Peyer's patch (tissue), 4 donors: ENCODE measurements around the gene GMFB. TPM values are rescaled to one million over a fixed set of nuclear protein-coding genes. Genes with fewer than 3 reads are reported as not detected.

Experiments
- DNase-seq, 3 donors: peaks; one replicate each; pipeline ENCODE4 v3.0.0-alpha.2; 2017 to 2019
- H3K27ac ChIP-seq, 4 donors: fragments of 200-600 bp; sonication (generic); one replicate each; pipeline ENCODE4 v1.5.1; 2016 to 2019
- H3K27me3 ChIP-seq, 2 donors: fragments of 200-600 bp; sonication (generic); one replicate each; pipeline ENCODE4 v1.5.1; 2019
- H3K36me3 ChIP-seq, 3 donors: fragments of 200-600 bp; sonication (generic); one replicate each; pipeline ENCODE4 v1.5.1; 2016 to 2019
- H3K4me1 ChIP-seq, 4 donors: fragments of 200-600 bp; sonication (generic); one replicate each; pipeline ENCODE4 v1.5.1; 2016 to 2019
- H3K4me3 ChIP-seq, 4 donors: fragments of 200-600 bp; sonication (generic); 1 replicate in 3 of 4; 2 replicates in 1 of 4; pipeline ENCODE4 v1.5.1; 2016 to 2019; ENCODE audit warnings: mild to moderate bottlenecking in 1 of 4
- H3K9me3 ChIP-seq, 4 donors: fragments of 200-600 bp; sonication (generic); one replicate each; pipeline ENCODE4 v1.5.1; 2016 to 2019; ENCODE audit warnings: mild to moderate bottlenecking in 1 of 4
- POLR2A ChIP-seq, 2 donors: fragments of 450-650 bp; IDR thresholded peaks; one replicate each; pipeline ENCODE4 v1.5.1; 2017; ENCODE audit warnings: antibody characterized with exemption in 2 of 2, mild to moderate bottlenecking in 2 of 2, moderate library complexity in 2 of 2
- total RNA-seq, 4 donors: library from RNA; depleted of rRNA; stranded (reverse); fragments of >200 nt; gene quantifications; one replicate each; pipeline ENCODE4 v1.1.0, GENCODE V29; 2016
- TF ChIP-seq, protein P1 (sequence below), 6 experiments: fragments of 450-650 bp in 4 of 6; fragments of 200-600 bp in 2 of 6; sonication (generic) in 1 of 6; IDR thresholded peaks; one replicate each; pipeline ENCODE4 v1.5.1; 2017 to 2019; ENCODE audit warnings: antibody characterized with exemption in 6 of 6, mild to moderate bottlenecking in 3 of 6, moderate library complexity in 1 of 6

The GMFB gene
- total RNA-seq, 4 donors from 2014 or later, result 35.5 to 60.9 (median 41.3) TPM

GRCh38 chr14:54533100-54533499 lies 44.3 kb upstream of the GMFB start:
- Histone ChIP-seq H3K9me3 (no peaks in the 10 kb centered on the region), H3K27me3 (no peaks in the 10 kb centered on the region), H3K4me3 (no peak overlapping the region), H3K36me3 (peaks cover 0 to 2% (median 0%) of the 10 kb centered on the region in 3 donors), H3K4me1 (no peaks in the 10 kb centered on the region), H3K27ac (no peak overlapping the region)
- TF ChIP-seq, protein P1, sequence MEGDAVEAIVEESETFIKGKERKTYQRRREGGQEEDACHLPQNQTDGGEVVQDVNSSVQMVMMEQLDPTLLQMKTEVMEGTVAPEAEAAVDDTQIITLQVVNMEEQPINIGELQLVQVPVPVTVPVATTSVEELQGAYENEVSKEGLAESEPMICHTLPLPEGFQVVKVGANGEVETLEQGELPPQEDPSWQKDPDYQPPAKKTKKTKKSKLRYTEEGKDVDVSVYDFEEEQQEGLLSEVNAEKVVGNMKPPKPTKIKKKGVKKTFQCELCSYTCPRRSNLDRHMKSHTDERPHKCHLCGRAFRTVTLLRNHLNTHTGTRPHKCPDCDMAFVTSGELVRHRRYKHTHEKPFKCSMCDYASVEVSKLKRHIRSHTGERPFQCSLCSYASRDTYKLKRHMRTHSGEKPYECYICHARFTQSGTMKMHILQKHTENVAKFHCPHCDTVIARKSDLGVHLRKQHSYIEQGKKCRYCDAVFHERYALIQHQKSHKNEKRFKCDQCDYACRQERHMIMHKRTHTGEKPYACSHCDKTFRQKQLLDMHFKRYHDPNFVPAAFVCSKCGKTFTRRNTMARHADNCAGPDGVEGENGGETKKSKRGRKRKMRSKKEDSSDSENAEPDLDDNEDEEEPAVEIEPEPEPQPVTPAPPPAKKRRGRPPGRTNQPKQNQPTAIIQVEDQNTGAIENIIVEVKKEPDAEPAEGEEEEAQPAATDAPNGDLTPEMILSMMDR (IDR thresholded peaks at IDR 0.05), result no peak
- TF ChIP-seq POLR2A (IDR thresholded peaks at IDR 0.05), result no peak
- DNase-seq, result no peak

- H3K4me1 ChIP-seq, result no peaks in the 10 kb centered on the region
- no peak for TF ChIP-seq POLR2A (IDR thresholded peaks at IDR 0.05)
- TF ChIP-seq, protein P1 (IDR thresholded peaks at IDR 0.05), result no peak
- DNase-seq, result no peak
- no peaks in the 10 kb centered on the region for H3K36me3 ChIP-seq
- H3K27ac ChIP-seq, result no peak overlapping the region
- H3K9me3 ChIP-seq, result no peaks in the 10 kb centered on the region
- H3K4me3 ChIP-seq, result no peak overlapping the region
- no peaks in the 10 kb centered on the region for H3K27me3 ChIP-seq
These were observed 43.6 kb upstream of the GMFB start for GRCh38 chr14:54532111-54533012.

- Histone ChIP-seq H3K4me3 (no peak overlapping the region), H3K27me3 (no peaks in the 10 kb centered on the region), H3K4me1 (no peaks in the 10 kb centered on the region), H3K36me3 (peaks cover 0 to 5% (median 0%) of the 10 kb centered on the region in 3 donors), H3K9me3 (no peaks in the 10 kb centered on the region), H3K27ac (no peak overlapping the region)
- DNase-seq, result no peak
- TF ChIP-seq POLR2A (IDR thresholded peaks at IDR 0.05), result no peak
- TF ChIP-seq, protein P1 (IDR thresholded peaks at IDR 0.05), result no peak
These were observed 41.0 kb upstream of the GMFB start for GRCh38 chr14:54529811-54530210.

DNA sequence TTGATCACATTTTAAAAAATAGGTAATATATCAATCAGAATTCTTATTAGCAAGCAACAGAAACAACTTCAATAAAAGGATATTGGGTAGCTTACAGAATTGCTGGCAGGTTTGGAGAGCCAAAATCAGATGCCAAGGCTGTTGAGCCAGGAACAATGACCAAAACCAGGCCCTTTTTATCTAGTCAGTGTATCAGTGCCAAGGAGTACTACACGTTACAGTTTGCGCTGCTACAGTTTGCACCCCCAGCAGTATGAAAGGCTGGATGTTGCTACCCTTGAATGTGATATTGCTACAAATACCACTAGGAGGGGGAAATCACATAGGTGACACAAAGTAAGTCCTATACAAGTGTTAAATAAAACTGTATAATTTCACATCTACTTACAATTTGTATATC lies 40.2 kb upstream of the GMFB start:
- Histone ChIP-seq H3K27ac (no peak overlapping the region), H3K27me3 (no peaks in the 10 kb centered on the region), H3K4me3 (no peak overlapping the region), H3K9me3 (no peaks in the 10 kb centered on the region), H3K36me3 (peaks cover 0 to 9% (median 0%) of the 10 kb centered on the region in 3 donors), H3K4me1 (no peaks in the 10 kb centered on the region)
- no peak for DNase-seq
- TF ChIP-seq POLR2A (IDR thresholded peaks at IDR 0.05), result no peak
- TF ChIP-seq, protein P1 (IDR thresholded peaks at IDR 0.05), result no peak

DNA sequence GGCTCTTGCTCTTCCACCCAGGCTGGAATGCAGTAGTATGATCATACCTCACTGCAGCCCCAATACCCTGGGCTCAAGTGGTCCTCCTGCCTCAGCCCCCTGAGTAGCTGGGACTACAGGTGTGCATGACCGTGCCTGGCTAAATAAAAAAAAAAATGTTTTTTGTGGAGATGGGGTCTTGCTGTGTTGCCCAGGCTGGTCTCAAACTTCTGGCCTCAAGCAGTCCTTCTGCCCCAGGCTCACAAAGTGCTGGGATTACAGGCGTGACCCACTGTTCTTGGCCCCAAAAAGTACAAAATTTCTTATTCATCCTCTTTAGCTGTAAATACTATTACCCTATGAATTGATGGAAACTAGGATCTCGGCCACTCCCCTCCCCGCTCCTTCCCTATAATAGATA lies 35.6 kb upstream of the GMFB start:
- peaks cover 0 to 28% (median 0%) of the 10 kb centered on the region in 3 donors for H3K36me3 ChIP-seq
- no peak for DNase-seq
- H3K4me1 ChIP-seq, result no peaks in the 10 kb centered on the region
- no peak overlapping the region for H3K27ac ChIP-seq
- no peaks in the 10 kb centered on the region for H3K27me3 ChIP-seq
- no peak overlapping the region for H3K4me3 ChIP-seq
- TF ChIP-seq, protein P1 (IDR thresholded peaks at IDR 0.05), result no peak
- TF ChIP-seq POLR2A (IDR thresholded peaks at IDR 0.05), result no peak
- no peaks in the 10 kb centered on the region for H3K9me3 ChIP-seq
